SK-MEL-5 (cell line): ENCODE results near the gene PLCH1. TPM values are rescaled to one million over a fixed set of nuclear protein-coding genes. Genes with fewer than 3 reads are reported as not detected.

Experiments used
- DNase-seq: peaks from one replicate; pipeline ENCODE4 v3.0.0-alpha.2; 2016; ENCODE audit warnings: low read depth, low spot score
- in situ Hi-C: cut with HindIII; loops from 2 replicates; pipeline ENCODE4 v1.10.0; 2016; ENCODE audit warnings: low sequenced_read_pairs, high pct_unique_total_duplicates, low pct_unique_long_range_greater_than_20kb
- total RNA-seq: library from RNA; depleted of rRNA; stranded (reverse); fragments of >200 nt; shearing (Covaris generic); gene quantifications from 2 replicates; pipeline ENCODE4 v1.2.3, GENCODE V29; 2014

PLCH1 gene
- total RNA-seq, 1 experiment from 2014 or later: 0.26 TPM

GRCh38 chr3:155435821-155436220 lies 309.1 kb downstream of the PLCH1 start:
- no peak for DNase-seq
- in situ Hi-C loops: no loop called here

- in situ Hi-C loops: no loop called here
- DNase-seq: no peak
These were observed 312.9 kb downstream of the PLCH1 start for GRCh38 chr3:155431856-155432570.

GRCh38 chr3:155428563-155428962 lies 316.3 kb downstream of the PLCH1 start:
- in situ Hi-C loops: no loop called here
- no peak for DNase-seq

- DNase-seq: no peak
- in situ Hi-C loops: no loop called here
These were observed 318.2 kb downstream of the PLCH1 start for GRCh38 chr3:155426524-155427230.

- in situ Hi-C loops: no loop called here
- peak; percentile 90 for DNase-seq
These were observed 319.5 kb downstream of the PLCH1 start for GRCh38 chr3:155425396-155425795.

GRCh38 chr3:155424323-155424710 lies 320.6 kb downstream of the PLCH1 start:
- in situ Hi-C loops: no loop called here
- DNase-seq: no peak

DNA sequence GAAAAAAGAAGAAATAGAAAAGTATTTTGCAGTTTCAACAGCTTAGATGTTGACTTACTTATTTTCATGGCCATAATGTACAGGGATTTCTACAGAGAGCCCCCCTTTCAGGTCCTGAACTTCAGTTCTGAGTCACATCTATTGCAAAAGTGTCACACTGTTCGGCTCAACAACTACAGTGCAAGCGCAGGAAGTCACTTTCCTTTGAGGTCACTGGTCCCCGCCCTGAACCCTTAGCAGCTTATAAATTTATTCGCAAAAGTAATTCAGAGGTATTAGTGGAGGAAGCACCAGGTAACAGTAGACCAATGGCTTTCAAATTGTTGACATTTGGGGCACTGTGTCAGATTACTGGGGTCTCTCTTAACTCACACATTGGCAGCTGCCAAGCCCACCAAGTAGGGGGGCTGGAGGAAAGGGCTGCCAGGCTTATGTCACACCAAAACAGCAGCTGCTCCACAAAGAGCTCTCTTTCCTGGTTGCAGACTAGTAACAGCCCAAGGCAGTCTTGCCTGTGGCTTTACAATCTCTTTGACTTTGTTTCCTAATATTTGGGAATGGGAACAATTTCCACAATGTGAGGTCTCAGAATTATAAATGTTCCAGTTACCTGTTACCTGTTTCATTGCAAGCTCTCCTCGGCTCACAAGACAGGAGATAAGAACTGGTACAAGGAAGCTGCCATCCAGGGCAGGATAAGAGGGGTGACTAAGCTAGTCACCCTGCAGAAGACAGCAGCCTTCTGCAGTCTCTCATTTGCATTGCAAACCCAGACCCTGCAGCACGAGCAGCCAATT lies 321.1 kb downstream of the PLCH1 start:
- in situ Hi-C loops: no loop called here
- no peak for DNase-seq

DNA sequence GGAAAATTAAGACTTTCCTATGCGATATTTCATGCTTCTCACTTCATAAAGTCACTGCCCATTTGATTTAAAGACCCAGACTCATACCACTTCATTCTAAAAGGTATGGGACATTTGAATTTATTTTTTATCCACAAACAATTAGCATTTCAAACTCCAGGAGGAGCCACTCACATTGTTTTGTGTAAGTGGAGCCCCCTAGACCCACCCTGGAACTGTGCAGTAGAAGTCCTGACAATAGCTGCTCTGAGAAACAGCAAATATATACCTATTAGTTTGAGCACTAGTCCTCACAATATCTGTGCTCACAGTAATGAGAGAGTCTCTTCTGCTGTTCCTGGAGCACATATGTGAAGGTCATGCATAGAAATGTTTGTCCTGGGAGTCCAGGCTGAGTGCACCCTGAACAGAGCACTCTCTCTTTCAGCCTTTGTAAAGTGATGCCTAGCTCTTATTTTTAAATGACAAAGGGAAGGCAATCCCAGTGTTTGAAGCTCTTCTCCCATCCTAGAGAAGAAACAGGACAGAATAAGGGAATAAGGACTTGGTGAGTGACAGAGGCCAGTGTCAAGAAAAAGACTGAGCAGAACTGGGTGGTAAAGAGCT lies 323.9 kb downstream of the PLCH1 start:
- DNase-seq: peak; percentile 53
- in situ Hi-C loops: no loop called here

- in situ Hi-C loops: no loop called here
- no peak for DNase-seq
These were observed 324.5 kb downstream of the PLCH1 start for GRCh38 chr3:155420406-155420805.

DNA sequence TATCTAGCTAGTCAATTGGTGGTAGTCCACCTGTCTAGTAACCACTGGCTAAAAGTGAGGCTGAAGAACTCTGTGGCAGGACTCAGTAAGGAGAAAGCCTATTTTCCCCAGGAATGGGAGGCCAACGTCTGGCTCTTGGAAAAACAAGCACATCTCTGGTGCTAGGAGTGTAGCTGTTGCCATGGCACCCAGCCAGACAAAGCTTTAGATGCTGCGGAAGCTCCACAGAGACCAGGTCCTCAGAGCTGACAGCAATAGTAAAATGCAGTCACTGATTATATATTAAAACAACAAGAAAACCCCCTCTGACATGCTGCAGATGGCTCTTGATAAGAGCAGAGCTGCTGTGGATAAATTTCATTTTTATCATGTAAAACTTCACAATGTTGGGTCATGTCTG lies 326.5 kb downstream of the PLCH1 start:
- in situ Hi-C loops: no loop called here
- no peak for DNase-seq

GRCh38 chr3:155417119-155417517 lies 327.8 kb downstream of the PLCH1 start:
- in situ Hi-C loops: no loop called here
- no peak for DNase-seq

DNA sequence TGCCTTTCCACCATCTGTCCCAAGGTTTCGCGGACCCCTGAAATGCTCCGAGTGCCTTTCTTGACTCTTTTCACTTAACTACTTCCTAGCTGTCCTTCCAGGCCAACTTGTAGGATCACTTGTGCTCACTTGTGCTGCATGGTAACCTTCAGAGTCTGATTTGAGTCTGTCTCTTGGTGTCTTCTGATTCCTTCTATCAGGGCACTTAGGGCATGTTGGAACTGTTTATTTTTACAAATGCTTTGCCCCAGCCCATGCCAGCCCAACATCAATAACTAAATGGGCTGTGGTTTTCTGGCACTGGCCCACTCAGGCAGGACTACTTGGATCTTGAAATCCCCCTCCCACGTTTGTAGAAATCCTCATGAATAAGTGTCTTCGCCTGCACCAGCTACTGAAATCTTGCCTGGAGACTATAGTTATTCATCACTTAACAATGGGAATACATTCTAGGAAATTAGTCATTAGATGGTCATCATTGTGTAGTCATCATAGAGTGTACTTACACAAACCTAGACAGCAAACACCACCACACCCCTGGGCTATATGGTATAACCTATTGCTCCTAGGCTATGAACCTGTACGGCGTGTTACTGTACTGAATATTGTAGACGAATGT lies 328.3 kb downstream of the PLCH1 start:
- in situ Hi-C loops: no loop called here
- DNase-seq: no peak

- no peak for DNase-seq
- in situ Hi-C loops: no loop called here
These were observed 332.0 kb downstream of the PLCH1 start for GRCh38 chr3:155412904-155413303.

- peak; percentile 26 for DNase-seq
- in situ Hi-C loops: no loop called here
These were observed 333.2 kb downstream of the PLCH1 start for GRCh38 chr3:155411500-155412223.

- DNase-seq: no peak
- in situ Hi-C loops: no loop called here
These were observed 335.5 kb downstream of the PLCH1 start for GRCh38 chr3:155409336-155409735.

DNA sequence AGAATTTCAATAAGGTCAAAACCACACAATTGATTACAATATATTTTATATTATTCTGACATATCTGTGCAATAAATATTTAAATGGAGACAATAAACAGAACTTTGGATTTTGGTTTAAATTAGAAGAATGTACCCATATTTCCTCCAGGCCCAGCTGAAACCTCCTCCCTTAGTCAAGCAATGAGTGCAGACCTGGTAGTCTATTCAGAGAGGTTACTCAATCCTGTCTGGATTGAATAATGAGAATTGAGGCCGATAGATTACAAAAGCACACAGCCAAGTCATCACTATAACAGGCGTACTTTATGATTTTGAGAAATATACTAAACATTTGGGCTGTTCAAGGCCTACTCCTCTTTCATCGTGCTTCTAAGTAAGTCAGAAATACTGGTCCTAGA lies 336.9 kb downstream of the PLCH1 start:
- no peak for DNase-seq
- in situ Hi-C loops: no loop called here

DNA sequence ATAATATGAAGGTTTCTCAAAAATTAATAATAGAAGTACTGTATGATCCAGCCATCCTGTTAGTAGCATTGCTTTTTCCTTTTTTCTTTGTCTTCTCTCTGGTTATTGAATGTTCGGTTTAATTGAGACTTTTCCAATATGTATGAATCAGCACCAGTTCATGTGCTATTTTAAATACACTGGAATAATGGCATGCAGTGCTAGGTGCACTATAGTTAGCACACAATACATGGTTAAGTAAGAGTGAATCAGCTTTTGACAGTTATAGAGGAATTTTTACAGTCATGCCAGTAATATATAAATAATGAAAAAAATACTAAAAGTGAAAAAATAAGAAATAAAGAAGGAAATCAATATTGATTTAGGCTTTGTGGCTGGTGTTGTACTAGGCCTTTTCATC lies 337.5 kb downstream of the PLCH1 start:
- in situ Hi-C loops: no loop called here
- no peak for DNase-seq
